Activated CD8-positive, alpha-beta memory T cell treated with anti-CD3 and anti-CD28 coated beads for 4 hours (primary cell): Measurements from ENCODE around the gene LIPI.
A peak's percentile ranks its signal among the peaks of the same experiment; 100 is the strongest.
"Not testable (repeated sequence)": the region's sequence is repeated elsewhere in the genome, so short reads cannot be mapped to it uniquely, and the experiment has no call there.

Experiments
- DNase-seq, 2 donors: peaks; one replicate each; pipeline ENCODE4 v3.0.0-alpha.2; 2020; ENCODE audit warnings: low read depth in 2 of 2

The LIPI gene

GRCh38 chr21:14210738-14211137, at the start of gene LIPI:
TSS of gene LIPI (minus strand) at chr21:14210955. CDS start at chr21:14210845, 110 bp downstream.
- DNase-seq: no peak

GRCh38 chr21:14260174-14260764, 49.5 kb upstream of the LIPI start:
- DNase-seq: no peak

- DNase-seq: no peak
These were observed 49.0 kb upstream of the LIPI start for GRCh38 chr21:14259747-14260146.

GRCh38 chr21:14251336-14251735, 40.6 kb upstream of the LIPI start:
- DNase-seq: no peak

GRCh38 chr21:14245711-14246110, 35.0 kb upstream of the LIPI start:
- DNase-seq: no peak

- no peak for DNase-seq
These were observed 34.2 kb upstream of the LIPI start for GRCh38 chr21:14244911-14245310.

- no peak for DNase-seq
These were observed 33.1 kb upstream of the LIPI start for GRCh38 chr21:14243874-14244273.

GRCh38 chr21:14243461-14243860, 32.7 kb upstream of the LIPI start:
- no peak for DNase-seq

GRCh38 chr21:14241297-14241696, 30.5 kb upstream of the LIPI start:
- DNase-seq: no peak

- no peak for DNase-seq
These were observed 28.5 kb upstream of the LIPI start for GRCh38 chr21:14239281-14239680.

- DNase-seq: no peak
These were observed 25.4 kb upstream of the LIPI start for GRCh38 chr21:14236180-14236579.

GRCh38 chr21:14235101-14235500, 24.3 kb upstream of the LIPI start:
- DNase-seq: no peak

- DNase-seq: no peak
These were observed 18.6 kb upstream of the LIPI start for GRCh38 chr21:14229399-14229798.

- DNase-seq: no peak
These were observed 12.6 kb upstream of the LIPI start for GRCh38 chr21:14223365-14223764.

GRCh38 chr21:14215971-14216641, 5.4 kb upstream of the LIPI start, which contains the start of gene RBM11:
TSS of gene RBM11 (plus strand) at chr21:14216157. CDS start at chr21:14216187, 30 bp downstream.
- peak; percentile 49 to 54 for DNase-seq

GRCh38 chr21:14213164-14213563, 2.4 kb upstream of the LIPI start:
- no peak for DNase-seq

- no peak for DNase-seq
These were observed 4.5 kb downstream of the LIPI start for GRCh38 chr21:14206222-14206621.

- DNase-seq: not testable (repeated sequence)
These were observed 44.1 kb downstream of the LIPI start for GRCh38 chr21:14166463-14167223.

GRCh38 chr21:14143999-14144398, 66.8 kb downstream of the LIPI start:
- DNase-seq: no peak

GRCh38 chr21:14124266-14124665, 86.5 kb downstream of the LIPI start:
- no peak for DNase-seq

- DNase-seq: no peak
These were observed 89.0 kb downstream of the LIPI start for GRCh38 chr21:14121719-14122118.

- no peak for DNase-seq
These were observed 90.5 kb downstream of the LIPI start for GRCh38 chr21:14120091-14120734.
